Activated CD4-positive, alpha-beta T cell treated with anti-CD3 and anti-CD28 coated beads, Interleukin-2, amount 10 ng/mL, durations not matched to agents 7 days and 5 days (primary cell): Measurements from ENCODE around the gene UMAD1. TPM values are rescaled to one million over a fixed set of nuclear protein-coding genes. Genes with fewer than 3 reads are reported as not detected.

Experiments
- CTCF ChIA-PET: fragments of 350-600 bp; sonication (Branson Sonifier 250); formaldehyde crosslinking; loops from one replicate; lab custom pipeline; 2021; ENCODE audit warnings: antibody characterized with exemption; lab: Charles Lee
- POLR2A ChIA-PET: fragments of 350-600 bp; sonication (Branson Sonifier 250); formaldehyde crosslinking; loops from one replicate; lab custom pipeline; 2021; ENCODE audit warnings: antibody characterized with exemption; lab: Charles Lee
- DNase-seq: peaks from one replicate; pipeline ENCODE4 v3.0.0-alpha.2; 2020
- H3K27ac Mint-ChIP-seq: one replicate; pipeline ENCODE4 v1.8.0; 2021; ENCODE audit warnings: mild to moderate bottlenecking, moderate library complexity, mixed read lengths
- H3K27me3 Mint-ChIP-seq: one replicate; pipeline ENCODE4 v1.8.0; 2021; ENCODE audit warnings: mixed read lengths
- H3K36me3 Mint-ChIP-seq: one replicate; pipeline ENCODE4 v1.8.0; 2021; ENCODE audit warnings: low read depth, mixed read lengths
- H3K4me1 Mint-ChIP-seq: one replicate; pipeline ENCODE4 v1.8.0; 2021; ENCODE audit warnings: mixed read lengths
- H3K4me3 Mint-ChIP-seq: one replicate; pipeline ENCODE4 v1.8.0; 2021; ENCODE audit warnings: mild to moderate bottlenecking, moderate library complexity, mixed read lengths
- H3K9me3 Mint-ChIP-seq: one replicate; pipeline ENCODE4 v1.8.0; 2021; ENCODE audit warnings: mixed read lengths
- total RNA-seq, 2 experiments: library from RNA; stranded (reverse); gene quantifications; one replicate each; pipeline ENCODE4 v1.2.3, GENCODE V29; 2021

UMAD1 gene
- total RNA-seq, 2 experiments from 2014 or later: 16.3 to 16.4 TPM

DNA sequence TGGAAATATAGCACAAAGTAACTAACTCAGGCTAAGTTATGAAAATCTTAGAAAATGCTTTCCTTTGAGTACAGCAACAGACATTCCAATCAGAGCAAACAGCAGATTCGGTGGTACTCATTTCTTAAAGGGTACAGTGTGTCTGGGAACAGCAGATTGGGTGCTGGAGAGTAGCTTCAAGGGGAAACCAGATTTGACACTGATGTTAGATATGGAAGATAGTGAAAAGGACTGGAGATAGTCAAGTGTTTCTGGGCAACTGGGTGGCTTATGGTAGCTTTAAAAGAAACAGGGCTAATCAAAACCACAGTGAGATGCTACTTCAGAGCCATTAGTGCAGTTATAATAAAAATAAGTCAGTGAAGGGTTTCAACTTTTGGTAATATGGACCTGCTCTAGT is 12.1 kb upstream of the UMAD1 start:
- ChIA-PET CTCF (no interaction called here), POLR2A (no interaction called here)
- H3K27me3 Mint-ChIP-seq: peaks cover 2% of the 10 kb centered on the region
- H3K4me3 Mint-ChIP-seq: no peak overlapping the region
- no peak for DNase-seq
- no peaks in the 10 kb centered on the region for H3K4me1 Mint-ChIP-seq
- H3K27ac Mint-ChIP-seq: no peak overlapping the region
- peaks cover 4% of the 10 kb centered on the region for H3K36me3 Mint-ChIP-seq
- peaks cover 10% of the 10 kb centered on the region for H3K9me3 Mint-ChIP-seq

- Mint-ChIP-seq H3K27me3 (no peaks in the 10 kb centered on the region), H3K4me1 (no peaks in the 10 kb centered on the region), H3K9me3 (peaks cover 10% of the 10 kb centered on the region), H3K27ac (no peak overlapping the region), H3K36me3 (peaks cover 8% of the 10 kb centered on the region), H3K4me3 (no peak overlapping the region)
- DNase-seq: no peak
- CTCF ChIA-PET: no interaction called here
- POLR2A ChIA-PET: no interaction called here
Measured at GRCh38 chr7:7630626-7631329, 9.8 kb upstream of the UMAD1 start.

DNA sequence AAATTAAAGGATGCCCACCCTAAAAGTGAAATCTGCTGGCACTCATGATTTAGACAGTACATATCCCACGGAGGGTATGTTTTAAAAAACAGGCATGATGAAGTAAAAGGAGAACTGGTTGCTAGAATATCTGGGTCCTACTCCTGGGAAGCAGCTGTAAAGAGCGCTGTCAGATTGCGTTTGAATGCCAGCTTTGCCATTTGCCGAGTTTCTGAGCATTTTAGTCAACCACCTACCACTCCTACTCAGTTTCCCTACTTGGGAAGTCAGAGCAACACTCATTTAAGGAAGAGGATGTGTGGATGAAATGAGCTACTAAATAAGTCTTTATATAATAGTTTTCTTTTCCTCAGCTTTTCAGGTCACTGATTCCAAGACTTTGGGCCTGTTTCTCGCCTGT is 1.1 kb upstream of the UMAD1 start:
- peaks cover 37% of the 10 kb centered on the region for H3K4me1 Mint-ChIP-seq
- peak overlapping the region; percentile 99 for H3K27ac Mint-ChIP-seq
- CTCF ChIA-PET: no interaction called here
- no peaks in the 10 kb centered on the region for H3K9me3 Mint-ChIP-seq
- peaks cover 33% of the 10 kb centered on the region for H3K36me3 Mint-ChIP-seq
- POLR2A ChIA-PET: no interaction called here
- DNase-seq: no peak
- no peaks in the 10 kb centered on the region for H3K27me3 Mint-ChIP-seq
- peak overlapping the region; percentile 92 for H3K4me3 Mint-ChIP-seq

DNA sequence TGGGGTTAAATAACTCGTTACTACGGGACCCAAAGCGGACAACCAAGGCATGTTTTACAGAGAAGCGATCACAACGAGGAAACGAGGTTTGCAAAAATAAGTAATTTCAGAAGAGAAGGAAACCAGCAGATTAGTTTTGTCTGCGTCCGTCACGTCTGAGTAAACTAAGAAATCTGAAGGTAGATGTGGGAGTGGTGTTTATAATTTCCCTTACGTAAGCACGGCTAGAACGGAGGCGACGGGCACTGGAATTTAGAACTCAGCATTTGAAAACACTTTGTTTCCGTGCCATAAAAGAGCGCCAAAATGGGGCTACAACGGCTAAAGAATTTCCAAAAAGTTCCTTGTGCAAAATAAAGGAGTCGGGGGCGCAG is 718 bp upstream of the UMAD1 start:
- peak; percentile 60 for DNase-seq

DNA sequence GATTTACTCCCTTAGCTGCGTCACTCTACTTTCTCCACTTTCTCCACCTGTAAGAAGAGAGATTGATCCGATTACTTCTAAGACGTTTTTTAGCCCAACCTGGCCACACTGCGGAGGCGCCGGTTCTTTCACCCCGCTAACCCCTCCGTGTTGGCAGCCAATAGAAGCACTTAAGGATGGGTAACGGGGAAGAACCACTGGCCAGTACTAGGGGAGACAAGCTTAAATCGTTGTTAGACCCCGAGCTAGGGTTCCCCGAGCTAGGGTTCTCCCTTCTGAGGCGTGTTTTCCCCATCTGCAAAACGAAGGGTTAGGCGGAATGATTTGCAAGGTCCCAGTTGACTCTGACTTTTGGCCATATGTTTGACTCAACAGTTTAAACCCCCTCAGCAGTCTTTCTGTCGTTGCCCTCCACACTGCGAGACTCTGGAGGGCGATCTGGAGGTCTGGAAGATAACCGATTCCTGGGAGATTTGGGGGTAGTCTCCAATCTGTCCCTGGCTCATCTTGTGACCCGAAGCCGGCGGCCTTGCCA is 644 bp downstream of the UMAD1 start:
- ChIA-PET CTCF (interaction anchor here (0.6 to 1.7 kb wide), 6 partner anchors 10 to 460 kb away, joined by 3 to 5 read pairs (median 3); no protein-coding TSS in a partner anchor), POLR2A (no interaction called here)
- Mint-ChIP-seq H3K4me1 (peaks cover 38% of the 10 kb centered on the region), H3K4me3 (peak overlapping the region; percentile 92), H3K27ac (peak overlapping the region; percentile 99), H3K9me3 (no peaks in the 10 kb centered on the region), H3K27me3 (no peaks in the 10 kb centered on the region), H3K36me3 (peaks cover 35% of the 10 kb centered on the region)
- DNase-seq: no peak

More for the DNA sequence above, 718 bp upstream of the UMAD1 start:
- H3K4me1 Mint-ChIP-seq: peaks cover 38% of the 10 kb centered on the region
- peak overlapping the region; percentile 92 for H3K4me3 Mint-ChIP-seq
- peak overlapping the region; percentile 99 for H3K27ac Mint-ChIP-seq
- H3K27me3 Mint-ChIP-seq: no peaks in the 10 kb centered on the region
- POLR2A ChIA-PET: no interaction called here
- H3K36me3 Mint-ChIP-seq: peaks cover 34% of the 10 kb centered on the region
- CTCF ChIA-PET: interaction anchor here (0.9 to 1.2 kb wide), 3 partner anchors 44 to 537 kb away, joined by 3 read pairs; no protein-coding TSS in a partner anchor
- H3K9me3 Mint-ChIP-seq: no peaks in the 10 kb centered on the region

DNA sequence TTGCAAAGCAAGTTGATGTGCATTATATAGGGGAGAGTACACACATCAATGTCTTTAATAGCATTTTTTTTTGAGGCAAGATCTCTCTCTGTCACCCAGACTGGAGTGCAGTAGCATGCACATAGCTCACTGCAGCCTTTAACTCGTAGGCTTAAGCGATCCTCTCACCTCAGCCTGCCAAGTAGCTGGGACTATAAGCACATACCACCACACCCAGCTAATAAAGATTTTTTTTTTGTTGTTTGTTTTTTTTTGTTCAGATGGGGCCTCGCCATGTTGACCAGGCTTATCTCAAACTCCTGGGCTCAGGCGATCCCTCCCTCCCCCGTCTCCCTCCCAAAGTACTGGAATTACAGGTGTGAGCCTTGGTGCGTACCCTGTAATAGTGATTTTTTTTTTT is 1.5 kb downstream of the UMAD1 start:
- H3K27me3 Mint-ChIP-seq: no peaks in the 10 kb centered on the region
- H3K4me3 Mint-ChIP-seq: peak overlapping the region; percentile 92
- POLR2A ChIA-PET: no interaction called here
- no peak for DNase-seq
- CTCF ChIA-PET: interaction anchor here (0.6 to 1.7 kb wide), 5 partner anchors 8 to 546 kb away, joined by 3 to 5 read pairs (median 3); no protein-coding TSS in a partner anchor
- H3K27ac Mint-ChIP-seq: peak overlapping the region; percentile 99
- H3K36me3 Mint-ChIP-seq: peaks cover 33% of the 10 kb centered on the region
- H3K4me1 Mint-ChIP-seq: peaks cover 38% of the 10 kb centered on the region
- H3K9me3 Mint-ChIP-seq: no peaks in the 10 kb centered on the region

DNA sequence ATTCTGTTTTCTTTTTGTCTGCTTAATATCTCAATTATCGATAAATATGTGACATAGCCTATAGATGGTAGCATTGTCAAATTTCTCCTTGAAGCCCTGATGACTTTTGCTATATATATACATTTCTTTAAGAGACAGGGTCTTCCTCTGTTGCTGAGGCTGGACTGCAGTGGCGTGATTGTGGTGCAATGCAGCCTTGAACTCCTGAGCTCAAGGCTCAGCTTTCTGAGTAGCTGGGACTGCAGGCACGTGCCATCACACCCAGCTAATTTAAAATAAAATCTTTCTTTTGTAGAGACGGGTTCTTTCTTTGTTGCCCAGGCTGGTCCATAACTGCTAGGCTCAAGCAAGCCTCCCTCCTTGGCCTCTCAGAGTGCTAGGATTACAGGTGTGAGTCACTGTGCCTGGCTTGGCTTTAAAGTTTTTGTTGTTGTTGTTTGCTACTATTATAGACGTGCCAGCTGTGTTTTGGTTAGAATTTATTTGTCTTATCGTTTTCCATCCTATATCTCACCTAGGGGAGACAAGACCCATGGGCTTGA is 7.0 kb downstream of the UMAD1 start:
- peaks cover 25% of the 10 kb centered on the region for H3K36me3 Mint-ChIP-seq
- DNase-seq: no peak
- peaks cover 21% of the 10 kb centered on the region for H3K4me1 Mint-ChIP-seq
- H3K27ac Mint-ChIP-seq: no peak overlapping the region
- POLR2A ChIA-PET: no interaction called here
- H3K9me3 Mint-ChIP-seq: no peaks in the 10 kb centered on the region
- H3K27me3 Mint-ChIP-seq: no peaks in the 10 kb centered on the region
- CTCF ChIA-PET: no interaction called here
- no peak overlapping the region for H3K4me3 Mint-ChIP-seq

- no peaks in the 10 kb centered on the region for H3K9me3 Mint-ChIP-seq
- CTCF ChIA-PET: interaction anchor here (0.6 to 1.6 kb wide), 5 partner anchors 9 to 309 kb away, joined by 3 to 5 read pairs (median 3); partner anchors contain the start of gene UMAD1
- H3K36me3 Mint-ChIP-seq: peaks cover 5% of the 10 kb centered on the region
- peaks cover 18% of the 10 kb centered on the region for H3K4me1 Mint-ChIP-seq
- no peaks in the 10 kb centered on the region for H3K27me3 Mint-ChIP-seq
- H3K4me3 Mint-ChIP-seq: no peak overlapping the region
- H3K27ac Mint-ChIP-seq: no peak overlapping the region
- no peak for DNase-seq
- POLR2A ChIA-PET: no interaction called here
Measured at GRCh38 chr7:7650682-7651206, 10.2 kb downstream of the UMAD1 start.

GRCh38 chr7:7651479-7651878 is 10.9 kb downstream of the UMAD1 start:
- DNase-seq: no peak
- Mint-ChIP-seq H3K27me3 (no peaks in the 10 kb centered on the region), H3K4me1 (peaks cover 18% of the 10 kb centered on the region), H3K36me3 (peaks cover 6% of the 10 kb centered on the region), H3K4me3 (no peak overlapping the region), H3K27ac (no peak overlapping the region), H3K9me3 (no peaks in the 10 kb centered on the region)
- CTCF ChIA-PET: interaction anchor here (1.5 to 1.6 kb wide), 2 partner anchors 10 to 30 kb away, joined by 3 to 5 read pairs; no protein-coding TSS in a partner anchor
- POLR2A ChIA-PET: no interaction called here

DNA sequence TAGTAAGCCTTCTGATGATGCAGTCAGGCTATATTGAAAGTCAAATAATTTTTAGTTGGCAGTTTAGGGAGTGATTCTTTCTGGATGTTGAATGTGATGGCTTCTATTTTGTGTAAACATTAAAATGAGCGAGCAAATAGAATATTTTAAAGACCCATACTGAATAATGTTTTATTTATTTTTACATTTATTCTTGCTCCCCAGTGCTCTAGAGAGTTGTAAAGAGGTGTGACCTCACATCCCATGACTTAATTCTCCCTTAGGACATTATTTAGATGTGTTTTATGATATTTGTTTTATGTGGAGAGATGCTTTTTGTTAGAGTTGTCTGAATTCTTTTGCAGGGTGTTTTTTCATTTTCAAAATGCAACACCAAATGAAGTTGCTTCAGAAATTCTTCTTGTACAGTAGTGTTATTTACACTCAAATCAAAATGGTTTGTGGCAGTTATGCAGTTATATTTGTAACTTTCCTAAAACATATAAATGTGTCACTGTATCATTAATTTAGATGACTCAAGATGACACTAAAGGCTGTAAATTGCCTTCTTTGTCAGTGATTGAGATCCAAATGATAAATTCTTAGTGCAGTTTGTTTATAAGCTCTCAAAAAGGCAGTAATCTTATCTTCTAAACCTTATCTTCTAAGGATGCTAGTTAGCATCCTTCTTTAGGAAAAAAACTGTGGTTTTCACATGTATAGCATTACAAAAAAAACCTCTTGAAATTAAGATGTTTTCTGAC is 12.4 kb downstream of the UMAD1 start:
- Mint-ChIP-seq H3K9me3 (peaks cover 2% of the 10 kb centered on the region), H3K4me1 (peaks cover 18% of the 10 kb centered on the region), H3K27me3 (no peaks in the 10 kb centered on the region), H3K27ac (no peak overlapping the region), H3K4me3 (no peak overlapping the region), H3K36me3 (peaks cover 11% of the 10 kb centered on the region)
- ChIA-PET POLR2A (no interaction called here), CTCF (no interaction called here)
- DNase-seq: no peak

GRCh38 chr7:7653593-7654187 is 13.1 kb downstream of the UMAD1 start:
- H3K36me3 Mint-ChIP-seq: peaks cover 18% of the 10 kb centered on the region
- H3K27ac Mint-ChIP-seq: no peak overlapping the region
- POLR2A ChIA-PET: no interaction called here
- H3K9me3 Mint-ChIP-seq: peaks cover 6% of the 10 kb centered on the region
- no peaks in the 10 kb centered on the region for H3K27me3 Mint-ChIP-seq
- no peak overlapping the region for H3K4me3 Mint-ChIP-seq
- peaks cover 18% of the 10 kb centered on the region for H3K4me1 Mint-ChIP-seq
- CTCF ChIA-PET: interaction anchor here (0.6 kb wide), 1 partner anchor 12 kb away, joined by 3 read pairs; no protein-coding TSS in a partner anchor
- peak; percentile 16 for DNase-seq
